SK-N-SH (cell line): ENCODE measurements around the gene NTNG1. TPM values are rescaled to one million over a fixed set of nuclear protein-coding genes. Genes with fewer than 3 reads are reported as not detected.

ENCODE experiments used
- CTCF ChIA-PET: fragments of 300-600, 350-600 bp; formaldehyde crosslinking; extraction: SDS; loops from one replicate; lab custom pipeline; 2021; lab: Yijun Ruan, JAX
- POLR2A ChIA-PET: fragments of 350-600 bp; sonication (Branson Sonifier 250); formaldehyde crosslinking; extraction: SDS; loops from one replicate; lab custom pipeline; 2020; ENCODE audit warnings: antibody characterized with exemption, inconsistent platforms; lab: Yijun Ruan, JAX
- DNase-seq: peaks from one replicate; pipeline ENCODE4 v3.0.0; 2012
- H2AFZ ChIP-seq: fragments of 200-600 bp; sonication (generic); 2 replicates; pipeline ENCODE4 v1.8.1; 2016; ENCODE audit warnings: antibody characterized with exemption, mild to moderate bottlenecking, low read depth
- H3F3A ChIP-seq: fragments of 200-600 bp; sonication (generic); replicated peaks from 2 replicates; pipeline ENCODE3; 2016; ENCODE audit warnings: antibody characterized with exemption, mild to moderate bottlenecking; ENCODE audit not compliant: insufficient read depth
- H3K27ac ChIP-seq, 2 experiments: fragments of 200-500 bp in 1 of 2; fragments of 200-600 bp in 1 of 2; sonication (Bioruptor generic) in 1 of 2; sonication (generic), shearing (Covaris generic) in 1 of 2; 2 replicates each; pipeline versions ENCODE4 v1.5.1 to v1.6.1; 2014 to 2016; ENCODE audit warnings: low read depth in 2 of 2, inconsistent platforms in 1 of 2, low read length in 1 of 2, mild to moderate bottlenecking in 1 of 2, mixed read lengths in 1 of 2
- H3K27me3 ChIP-seq: fragments of 200-600 bp; sonication (generic), shearing (Covaris generic); 2 replicates; pipeline ENCODE4 v1.6.1; 2016; ENCODE audit warnings: mixed run types; ENCODE audit not compliant: insufficient read depth
- H3K36me3 ChIP-seq, 2 experiments: fragments of 200-500 bp in 1 of 2; fragments of 200-600 bp in 1 of 2; sonication (Bioruptor generic) in 1 of 2; sonication (generic) in 1 of 2; replicated peaks in 1 of 2; 2 replicates each; pipeline versions ENCODE3 to v1.5.1; 2014 to 2016; ENCODE audit warnings: low read length in 1 of 2, mild to moderate bottlenecking in 1 of 2; ENCODE audit not compliant: insufficient read depth in 2 of 2, control insufficient read depth in 1 of 2
- H3K4me1 ChIP-seq, 2 experiments: fragments of 200-500 bp in 1 of 2; fragments of 200-600 bp in 1 of 2; sonication (Bioruptor generic) in 1 of 2; sonication (generic), shearing (Covaris generic) in 1 of 2; 2 replicates each; pipeline versions ENCODE4 v1.5.1 to v1.6.1; 2014 to 2016; ENCODE audit warnings: low read depth in 1 of 2, low read length in 1 of 2, mixed run types in 1 of 2; ENCODE audit not compliant: insufficient read depth in 2 of 2, control insufficient read depth in 1 of 2
- H3K4me2 ChIP-seq: fragments of 200-600 bp; sonication (generic), shearing (Covaris generic); 2 replicates; pipeline ENCODE4 v1.6.1; 2017; ENCODE audit warnings: mixed run types
- H3K4me3 ChIP-seq, 2 experiments: fragments of 200-500 bp in 1 of 2; fragments of 200-600 bp in 1 of 2; sonication (Bioruptor generic) in 1 of 2; sonication (generic), shearing (Covaris generic) in 1 of 2; 2 replicates each; pipeline versions ENCODE4 v1.5.1 to v1.8.1; 2014 to 2016; ENCODE audit warnings: low read depth in 2 of 2, inconsistent platforms in 1 of 2, low read length in 1 of 2, mild to moderate bottlenecking in 1 of 2, mixed read lengths in 1 of 2, moderate library complexity in 1 of 2
- H3K79me2 ChIP-seq: fragments of 200-600 bp; sonication (generic); 2 replicates; pipeline ENCODE4 v1.8.1; 2017; ENCODE audit warnings: mild to moderate bottlenecking; ENCODE audit not compliant: insufficient read depth
- H3K9ac ChIP-seq: fragments of 200-600 bp; sonication (generic); 2 replicates; pipeline ENCODE4 v1.6.1; 2017; ENCODE audit warnings: mixed run types
- H3K9me2 ChIP-seq: fragments of 200-600 bp; sonication (generic); 2 replicates; pipeline ENCODE4 v1.6.1; 2017; ENCODE audit warnings: mixed run types
- H3K9me3 ChIP-seq: fragments of 200-600 bp; sonication (generic); 2 replicates; pipeline ENCODE4 v1.6.1; 2017; ENCODE audit warnings: mixed run types, mild to moderate bottlenecking, moderate library complexity
- H4K20me1 ChIP-seq: fragments of 200-600 bp; sonication (generic); 2 replicates; pipeline ENCODE4 v1.6.1; 2017; ENCODE audit warnings: mild to moderate bottlenecking, mixed run types; ENCODE audit not compliant: insufficient read depth
- ELF1 ChIP-seq: IDR thresholded peaks from 2 replicates; pipeline ENCODE4 v1.4.0; 2012
- FOSL2 ChIP-seq: IDR thresholded peaks from 2 replicates; pipeline ENCODE4 v1.4.0; 2012; ENCODE audit warnings: low read depth, mild to moderate bottlenecking, moderate library complexity, borderline replicate concordance
- GABPA ChIP-seq: IDR thresholded peaks from 2 replicates; pipeline ENCODE4 v1.4.0; 2012; ENCODE audit warnings: low read depth, mild to moderate bottlenecking
- MEF2A ChIP-seq: IDR thresholded peaks from 2 replicates; pipeline ENCODE4 v1.4.0; 2012; ENCODE audit warnings: low read depth, borderline replicate concordance
- PBX3 ChIP-seq: IDR thresholded peaks from 2 replicates; pipeline ENCODE4; 2012
- RCOR1 ChIP-seq: fragments of 150-350 bp; IDR thresholded peaks from 2 replicates; pipeline ENCODE4 v1.6.1; 2017; ENCODE audit warnings: antibody characterized with exemption, low read length
- RXRA ChIP-seq: IDR thresholded peaks from 2 replicates; pipeline ENCODE4 v1.4.0; 2012; ENCODE audit warnings: low read depth, mild to moderate bottlenecking, borderline replicate concordance
- WGBS: methylation state at CpG from one replicate; pipeline ENCODE4 v1.1.6; 2017; ENCODE audit warnings: low lambda C conversion rate; 5-methylcytosine and 5-hydroxymethylcytosine counted together
- polyA plus RNA-seq, 3 experiments: library from polyadenylated mRNA; depleted of rRNA; stranded (reverse); fragments of >200 nt; gene quantifications; 2 replicates each; pipeline ENCODE4 v1.2.3, GENCODE V29; 2012
- TF ChIP-seq, protein P1 (sequence below): IDR thresholded peaks from 2 replicates; pipeline ENCODE4 v1.4.0; 2012; ENCODE audit warnings: low read depth, borderline replicate concordance
- TF ChIP-seq, protein P2 (sequence below): fragments of 200-600 bp; sonication (generic); IDR thresholded peaks from 2 replicates; pipeline ENCODE4 v1.6.1; 2017; ENCODE audit warnings: antibody characterized with exemption, mild to moderate bottlenecking, moderate library complexity
- TF ChIP-seq, protein P3 (sequence below): fragments of 150-350 bp; IDR thresholded peaks from 2 replicates; pipeline ENCODE4 v1.6.1; 2017; ENCODE audit warnings: antibody characterized with exemption, low read length, low read depth, borderline replicate concordance
- TF ChIP-seq, protein P4 (sequence below): IDR thresholded peaks from 2 replicates; pipeline ENCODE4 v1.4.0; 2012; ENCODE audit warnings: low read depth

The NTNG1 gene
- polyA plus RNA-seq, 1 of the 3 experiments (the other 2 are of a cell fraction): 0.03 TPM

DNA sequence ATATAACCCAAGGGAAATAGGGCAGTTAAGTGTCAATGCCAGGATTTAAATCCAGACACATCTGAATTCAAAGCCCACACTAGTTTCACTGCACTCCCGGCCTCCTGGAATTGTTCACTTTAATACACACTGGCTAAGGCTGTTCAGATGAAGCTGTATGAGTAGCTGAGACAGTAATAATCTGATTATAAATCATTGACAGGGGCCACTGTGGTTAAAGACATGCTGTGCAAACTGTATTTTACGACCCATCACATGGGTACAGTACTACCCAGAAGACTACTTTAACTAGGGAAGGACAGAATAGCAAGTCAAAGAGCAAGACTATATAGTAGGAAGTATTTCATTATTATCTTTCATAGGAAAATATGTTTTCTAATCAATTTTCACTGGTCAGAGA, 16.1 kb upstream of the NTNG1 start:
- DNase-seq: no peak
- Histone ChIP-seq H4K20me1 (no peaks in the 10 kb centered on the region), H3K9ac (no peak overlapping the region), H3F3A (no peaks in the 10 kb centered on the region), H3K9me2 (no peaks in the 10 kb centered on the region), H3K27ac (no peak overlapping the region), H2AFZ (no peak overlapping the region), H3K4me3 (no peak overlapping the region), H3K79me2 (no peaks in the 10 kb centered on the region), H3K9me3 (no peaks in the 10 kb centered on the region), H3K27me3 (no peaks in the 10 kb centered on the region), H3K36me3 (no peaks in the 10 kb centered on the region), H3K4me2 (no peak overlapping the region), H3K4me1 (no peaks in the 10 kb centered on the region)
- WGBS: 7% methylated on average over 2 of the region's 2 CpGs
- ChIA-PET POLR2A (no interaction called here), CTCF (no interaction called here)
- TF ChIP-seq RCOR1 (no peak), PBX3 (no peak)
- TF ChIP-seq, protein P1, sequence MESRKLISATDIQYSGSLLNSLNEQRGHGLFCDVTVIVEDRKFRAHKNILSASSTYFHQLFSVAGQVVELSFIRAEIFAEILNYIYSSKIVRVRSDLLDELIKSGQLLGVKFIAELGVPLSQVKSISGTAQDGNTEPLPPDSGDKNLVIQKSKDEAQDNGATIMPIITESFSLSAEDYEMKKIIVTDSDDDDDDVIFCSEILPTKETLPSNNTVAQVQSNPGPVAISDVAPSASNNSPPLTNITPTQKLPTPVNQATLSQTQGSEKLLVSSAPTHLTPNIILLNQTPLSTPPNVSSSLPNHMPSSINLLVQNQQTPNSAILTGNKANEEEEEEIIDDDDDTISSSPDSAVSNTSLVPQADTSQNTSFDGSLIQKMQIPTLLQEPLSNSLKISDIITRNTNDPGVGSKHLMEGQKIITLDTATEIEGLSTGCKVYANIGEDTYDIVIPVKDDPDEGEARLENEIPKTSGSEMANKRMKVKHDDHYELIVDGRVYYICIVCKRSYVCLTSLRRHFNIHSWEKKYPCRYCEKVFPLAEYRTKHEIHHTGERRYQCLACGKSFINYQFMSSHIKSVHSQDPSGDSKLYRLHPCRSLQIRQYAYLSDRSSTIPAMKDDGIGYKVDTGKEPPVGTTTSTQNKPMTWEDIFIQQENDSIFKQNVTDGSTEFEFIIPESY: no peak
- TF ChIP-seq, protein P2, sequence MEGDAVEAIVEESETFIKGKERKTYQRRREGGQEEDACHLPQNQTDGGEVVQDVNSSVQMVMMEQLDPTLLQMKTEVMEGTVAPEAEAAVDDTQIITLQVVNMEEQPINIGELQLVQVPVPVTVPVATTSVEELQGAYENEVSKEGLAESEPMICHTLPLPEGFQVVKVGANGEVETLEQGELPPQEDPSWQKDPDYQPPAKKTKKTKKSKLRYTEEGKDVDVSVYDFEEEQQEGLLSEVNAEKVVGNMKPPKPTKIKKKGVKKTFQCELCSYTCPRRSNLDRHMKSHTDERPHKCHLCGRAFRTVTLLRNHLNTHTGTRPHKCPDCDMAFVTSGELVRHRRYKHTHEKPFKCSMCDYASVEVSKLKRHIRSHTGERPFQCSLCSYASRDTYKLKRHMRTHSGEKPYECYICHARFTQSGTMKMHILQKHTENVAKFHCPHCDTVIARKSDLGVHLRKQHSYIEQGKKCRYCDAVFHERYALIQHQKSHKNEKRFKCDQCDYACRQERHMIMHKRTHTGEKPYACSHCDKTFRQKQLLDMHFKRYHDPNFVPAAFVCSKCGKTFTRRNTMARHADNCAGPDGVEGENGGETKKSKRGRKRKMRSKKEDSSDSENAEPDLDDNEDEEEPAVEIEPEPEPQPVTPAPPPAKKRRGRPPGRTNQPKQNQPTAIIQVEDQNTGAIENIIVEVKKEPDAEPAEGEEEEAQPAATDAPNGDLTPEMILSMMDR: no peak
- TF ChIP-seq, protein P3, sequence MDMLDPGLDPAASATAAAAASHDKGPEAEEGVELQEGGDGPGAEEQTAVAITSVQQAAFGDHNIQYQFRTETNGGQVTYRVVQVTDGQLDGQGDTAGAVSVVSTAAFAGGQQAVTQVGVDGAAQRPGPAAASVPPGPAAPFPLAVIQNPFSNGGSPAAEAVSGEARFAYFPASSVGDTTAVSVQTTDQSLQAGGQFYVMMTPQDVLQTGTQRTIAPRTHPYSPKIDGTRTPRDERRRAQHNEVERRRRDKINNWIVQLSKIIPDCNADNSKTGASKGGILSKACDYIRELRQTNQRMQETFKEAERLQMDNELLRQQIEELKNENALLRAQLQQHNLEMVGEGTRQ: no peak

DNA sequence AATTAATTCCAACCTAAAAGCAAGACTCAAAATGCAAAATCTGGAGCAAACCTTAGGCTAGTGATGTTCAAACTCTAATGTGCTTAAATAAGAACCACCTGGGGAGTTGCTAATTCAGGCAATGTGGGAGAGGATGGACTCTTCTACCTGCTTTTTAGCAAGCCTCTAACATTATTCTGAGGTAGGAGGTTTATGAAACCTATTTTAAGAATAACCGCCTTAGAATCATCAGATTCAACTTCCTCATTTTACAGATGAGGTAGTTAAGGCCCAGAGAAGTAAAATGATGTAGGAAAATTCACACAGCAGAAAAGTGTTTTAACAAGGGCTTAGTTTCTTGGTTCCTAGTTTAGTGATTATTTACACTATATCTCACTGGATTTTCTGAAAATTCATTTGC, 8.6 kb upstream of the NTNG1 start:
- Histone ChIP-seq H3K79me2 (no peaks in the 10 kb centered on the region), H4K20me1 (no peaks in the 10 kb centered on the region), H3K36me3 (no peaks in the 10 kb centered on the region), H3K9me2 (no peaks in the 10 kb centered on the region), H3F3A (no peaks in the 10 kb centered on the region), H3K27ac (no peak overlapping the region), H3K4me2 (no peak overlapping the region), H3K4me1 (no peaks in the 10 kb centered on the region), H3K9me3 (no peaks in the 10 kb centered on the region), H2AFZ (no peak overlapping the region)
- POLR2A ChIA-PET: no interaction called here
- CTCF ChIA-PET: interaction anchor here (1.6 kb wide), 1 partner anchor 10 kb away, joined by 14 read pairs; no protein-coding TSS in a partner anchor
- no peak for DNase-seq
- 39% methylated on average over 1 of the region's 1 CpG for WGBS
- TF ChIP-seq RXRA: no peak
- TF ChIP-seq, protein P4, sequence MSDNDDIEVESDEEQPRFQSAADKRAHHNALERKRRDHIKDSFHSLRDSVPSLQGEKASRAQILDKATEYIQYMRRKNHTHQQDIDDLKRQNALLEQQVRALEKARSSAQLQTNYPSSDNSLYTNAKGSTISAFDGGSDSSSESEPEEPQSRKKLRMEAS: no peak
- no peak for TF ChIP-seq GABPA
- no peak for TF ChIP-seq MEF2A
- TF ChIP-seq ELF1: no peak
- no peak for TF ChIP-seq FOSL2
- TF ChIP-seq, all 33 proteins: peak for 0
- Histone ChIP-seq H3K4me3 (no peak overlapping the region), H3K9ac (no peak overlapping the region), H3K27me3 (no peaks in the 10 kb centered on the region)
